ENCODE data around the gene MAPK9. TPM values are rescaled to one million over a fixed set of nuclear protein-coding genes. Genes with fewer than 3 reads are reported as not detected.

Gene MAPK9
- total RNA-seq (2014; rRNA removed; shearing (Covaris generic)), result 26.3 and 33.1 TPM in 2 replicates

DNA sequence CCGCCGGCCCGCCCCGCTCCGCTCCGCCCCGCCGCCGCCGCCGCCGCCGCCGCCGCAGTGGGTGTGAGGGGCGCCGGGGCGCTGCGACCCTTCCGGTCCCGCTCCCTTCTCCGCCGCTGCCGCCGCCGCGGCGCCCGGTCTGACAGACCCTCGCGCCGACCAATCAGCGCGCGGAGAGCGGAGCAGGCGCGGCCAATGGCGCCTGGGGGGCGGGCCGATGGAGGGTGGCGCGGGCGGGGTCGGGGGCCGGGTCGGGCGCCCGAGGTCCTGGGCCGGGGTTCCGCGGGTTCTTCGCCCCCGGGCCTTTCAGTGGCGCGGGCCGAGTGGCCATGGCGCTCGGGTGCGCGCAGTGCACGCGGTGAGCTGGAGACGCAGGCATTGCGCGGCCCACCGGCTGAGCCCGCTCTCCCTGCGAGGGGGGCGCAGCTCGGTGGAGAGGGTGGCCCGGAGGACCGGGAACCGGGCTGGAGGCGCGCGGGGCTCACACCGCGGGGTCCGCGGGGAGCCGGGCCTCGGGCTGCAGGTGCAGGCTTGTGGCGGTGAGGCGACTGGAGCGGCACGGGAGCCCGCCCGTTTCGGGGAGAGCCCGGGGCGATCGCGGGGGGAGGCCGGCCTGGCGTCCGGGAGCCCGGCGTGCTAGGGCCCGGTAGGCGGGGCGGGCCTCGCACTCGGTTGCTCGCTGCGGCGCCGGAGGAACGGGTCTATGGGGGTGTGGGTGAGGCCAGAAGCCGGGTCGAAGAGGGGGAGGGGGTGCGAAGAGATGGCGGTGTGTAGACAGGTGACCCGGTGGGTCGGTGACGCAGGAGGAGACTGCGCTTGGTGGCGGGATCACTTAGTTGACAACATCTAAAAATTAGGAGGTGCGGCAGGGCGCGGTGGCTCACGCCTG is at the start of gene MAPK9:
Gene MAPK9, minus strand, starts transcription at position 141 of the 889 bp plus-strand sequence. CDS start 11,522 bp downstream, outside the sequence.
- DNase-seq (ENCODE audit: low read depth), result peak; percentile 92

DNA sequence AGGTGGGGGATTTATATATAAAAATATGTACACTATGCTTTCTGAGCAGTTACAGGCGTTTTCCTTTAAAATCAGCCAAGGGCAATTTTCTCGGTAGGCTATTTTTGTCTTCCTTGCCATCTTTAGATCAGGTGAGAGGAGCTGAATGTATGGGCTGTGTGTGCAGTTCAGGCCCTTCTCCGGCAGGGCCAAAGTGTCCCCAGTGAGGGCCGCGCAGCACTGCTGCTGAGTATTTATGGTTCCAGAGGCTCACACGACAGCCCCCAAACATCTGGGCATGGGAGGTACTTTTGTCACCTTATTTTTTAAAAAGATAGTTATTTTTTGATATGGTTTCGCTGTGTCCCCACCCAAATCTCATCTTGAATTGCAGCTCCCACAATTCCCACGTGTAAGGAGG is 49.7 kb upstream of the MAPK9 start:
- DNase-seq (ENCODE audit: low read depth), result no peak

DNA sequence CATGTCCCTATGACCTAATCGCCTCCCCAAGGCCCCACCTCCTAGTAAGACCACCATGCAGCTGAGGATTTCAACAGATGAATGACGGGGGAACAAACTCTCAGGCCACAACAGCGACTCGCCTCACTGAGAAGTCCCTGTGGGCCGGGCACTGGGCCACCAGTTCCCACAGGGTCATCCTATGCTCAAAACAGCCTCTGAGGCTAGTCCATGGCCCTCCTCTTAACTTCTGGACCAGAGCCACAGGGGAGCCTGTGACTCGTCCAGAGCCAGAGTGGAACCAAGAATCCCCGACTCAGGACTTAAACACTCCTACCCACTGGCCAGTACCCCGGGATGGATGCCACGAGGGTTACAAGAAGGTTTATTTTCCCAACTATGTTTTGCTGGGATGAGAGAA is 49.0 kb upstream of the MAPK9 start:
- DNase-seq (ENCODE audit: low read depth), result no peak

DNA sequence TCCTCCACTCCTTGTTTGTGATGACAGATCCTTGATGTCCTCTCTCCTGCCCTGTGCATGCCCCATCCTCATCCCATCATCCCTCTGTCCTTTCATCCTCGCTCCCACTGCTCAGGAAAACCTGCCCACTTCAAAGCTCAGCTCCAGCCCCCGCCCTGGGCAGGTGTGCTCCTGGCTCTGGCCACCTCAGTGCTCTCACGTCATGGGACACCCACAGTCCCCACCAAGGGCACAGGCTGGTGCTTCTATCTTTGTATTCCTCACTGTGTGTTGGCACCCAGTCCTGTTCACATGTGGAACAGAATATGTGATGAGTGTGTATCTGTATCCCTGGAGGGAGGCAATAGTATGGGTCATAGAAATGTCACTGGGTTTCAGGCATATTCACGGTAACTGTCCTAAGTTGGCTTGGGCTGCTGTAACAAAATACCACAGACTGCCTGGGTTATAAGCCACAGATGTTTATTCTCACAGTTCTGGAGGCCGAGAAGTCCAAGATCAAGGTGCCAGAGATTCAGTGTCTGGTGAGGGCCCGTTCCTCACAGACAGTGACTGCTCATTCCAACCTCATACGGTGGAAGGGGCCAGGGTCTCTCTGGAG is 47.8 kb upstream of the MAPK9 start:
- DNase-seq (ENCODE audit: low read depth), result no peak

DNA sequence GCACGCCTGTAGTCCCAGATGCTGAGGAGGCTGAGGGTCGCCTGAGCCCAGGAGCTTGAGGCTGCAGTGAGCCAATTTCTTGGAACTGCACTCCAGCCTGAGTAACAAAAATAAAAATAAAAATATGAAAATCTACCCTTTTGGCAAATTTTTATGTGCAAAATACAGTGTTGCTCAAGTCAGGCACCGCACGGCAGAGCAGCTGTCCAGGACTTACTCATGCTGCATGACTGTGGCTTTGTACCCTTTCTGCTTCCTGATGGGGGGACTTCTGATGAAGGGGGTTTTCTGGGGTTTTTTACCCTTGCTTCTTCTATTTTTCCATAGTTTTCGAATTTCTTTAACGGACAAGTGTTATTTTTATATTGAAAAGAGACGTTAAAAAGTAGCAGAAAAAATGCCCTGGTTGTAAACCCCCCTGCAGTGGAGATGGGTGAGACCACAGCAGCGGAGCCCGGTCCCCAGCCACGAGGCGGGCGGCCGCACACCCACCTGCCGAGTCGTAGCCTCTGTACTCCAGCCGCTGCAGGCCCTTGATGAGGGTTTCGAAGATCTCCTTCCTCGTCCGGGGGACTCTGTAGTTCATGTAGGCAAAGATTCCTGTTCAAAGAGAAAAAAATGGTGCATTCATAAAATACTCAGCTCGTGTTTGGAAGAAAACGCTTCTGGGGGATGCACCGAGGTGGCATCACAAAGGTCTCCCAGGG is 46.3 kb upstream of the MAPK9 start:
- no peak for DNase-seq (ENCODE audit: low read depth)

DNA sequence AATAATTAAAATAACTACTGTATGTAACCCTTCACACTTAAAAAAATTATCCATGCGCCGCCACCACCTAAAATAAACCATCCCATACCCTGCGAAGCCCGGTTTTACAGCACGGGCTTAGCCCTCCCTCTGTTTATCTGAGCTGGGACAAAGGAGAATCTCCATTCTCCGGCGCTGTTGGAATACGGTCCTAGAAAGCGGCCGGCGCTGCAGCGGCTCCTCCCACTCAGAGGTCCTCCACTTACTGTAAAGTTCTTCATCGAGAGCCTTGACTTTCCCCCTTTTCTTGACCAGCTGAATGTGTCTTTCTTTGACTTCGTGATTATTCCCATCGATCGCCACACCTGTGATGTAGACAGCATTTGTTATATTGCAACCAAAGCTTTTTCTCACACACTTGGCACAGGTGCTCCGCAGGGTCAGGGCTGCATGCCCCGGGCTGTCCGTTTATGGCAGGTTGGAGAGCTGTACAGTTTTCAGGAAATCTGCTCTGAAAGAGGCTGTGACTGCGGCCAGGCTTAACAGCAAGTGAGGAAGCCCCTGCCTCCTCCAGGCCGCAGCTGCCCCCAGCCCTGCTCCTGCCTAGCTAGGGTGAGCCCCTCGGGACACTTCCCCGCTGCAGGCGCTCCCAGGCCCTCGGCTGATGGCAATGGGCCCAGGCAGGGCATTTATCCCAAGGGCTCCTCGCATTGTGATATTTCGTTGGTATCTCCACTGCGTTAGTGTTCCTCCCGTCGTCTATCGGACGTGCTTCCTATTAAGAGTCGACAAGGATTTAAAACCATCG is 44.5 kb upstream of the MAPK9 start:
- no peak for DNase-seq (ENCODE audit: low read depth)

DNA sequence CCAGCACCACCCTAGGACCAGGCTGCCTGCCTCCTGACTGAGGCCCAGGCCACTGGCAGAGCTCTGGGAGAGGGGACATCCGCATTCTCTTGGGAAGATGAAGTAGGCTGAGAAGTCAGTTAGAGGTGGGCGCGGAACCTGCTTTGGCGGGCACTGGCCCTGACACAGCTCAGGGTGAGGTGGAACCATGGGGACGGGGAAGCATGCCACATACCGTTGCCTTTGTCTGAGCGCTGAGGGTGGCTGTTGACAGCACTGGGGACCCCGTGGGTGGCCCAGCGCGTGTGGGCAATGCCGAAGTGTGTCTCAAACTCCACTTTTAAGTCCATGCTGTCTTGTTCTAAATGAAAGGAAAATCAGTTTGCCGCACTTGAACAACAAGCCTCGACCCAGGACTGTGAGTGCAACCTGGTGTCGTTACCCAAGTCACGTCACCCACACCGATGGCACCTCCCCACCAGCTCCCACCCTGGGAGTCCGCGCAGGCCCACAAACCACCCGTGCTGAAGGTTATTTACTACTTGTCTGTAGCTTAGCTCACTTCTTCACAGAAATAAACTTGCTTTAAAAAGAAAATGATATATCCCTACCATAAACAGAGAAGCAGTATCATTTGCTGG is 43.8 kb upstream of the MAPK9 start:
- DNase-seq (ENCODE audit: low read depth), result no peak

DNA sequence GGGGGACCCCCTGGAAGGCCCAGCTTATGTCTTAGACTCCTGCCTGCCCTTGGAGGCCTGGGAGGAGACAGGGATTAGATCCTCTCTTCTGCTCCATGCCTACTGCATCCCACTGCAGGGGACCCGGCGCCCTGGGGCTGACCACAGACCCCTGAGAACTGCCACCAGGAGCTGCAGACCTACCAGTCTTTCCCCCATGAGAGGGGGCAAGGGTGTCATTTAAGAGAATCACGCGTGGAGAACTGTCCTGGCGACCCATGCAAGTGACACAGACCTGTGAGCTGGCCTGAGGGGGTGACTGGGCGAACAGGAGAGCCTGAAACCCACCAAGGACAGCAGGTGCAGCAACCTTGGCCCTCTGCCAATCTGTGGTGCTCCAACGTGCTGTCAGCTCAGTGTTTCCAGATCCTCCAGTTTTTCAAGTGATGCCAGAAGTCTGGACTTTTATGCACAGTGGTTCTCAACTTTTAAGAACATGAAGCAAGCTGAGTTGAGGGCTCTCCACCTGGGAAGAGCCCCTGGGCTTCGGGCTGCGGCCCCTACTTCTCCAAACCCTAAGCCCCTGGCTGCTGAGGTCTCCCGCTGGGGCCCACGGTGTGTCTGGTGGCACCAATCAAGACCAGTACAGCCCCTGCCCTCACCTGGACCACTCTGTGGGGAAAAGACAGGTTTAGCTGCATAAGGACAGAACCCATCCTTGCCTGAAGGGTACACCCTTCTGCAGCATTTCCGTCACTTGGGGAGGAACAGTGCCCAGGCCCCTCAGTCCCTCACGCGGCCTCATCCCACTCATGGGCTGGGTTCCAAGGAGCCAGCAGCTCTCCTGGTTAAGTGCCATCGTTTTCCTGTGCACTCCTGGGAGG is 43.1 kb upstream of the MAPK9 start:
- no peak for DNase-seq (ENCODE audit: low read depth)

DNA sequence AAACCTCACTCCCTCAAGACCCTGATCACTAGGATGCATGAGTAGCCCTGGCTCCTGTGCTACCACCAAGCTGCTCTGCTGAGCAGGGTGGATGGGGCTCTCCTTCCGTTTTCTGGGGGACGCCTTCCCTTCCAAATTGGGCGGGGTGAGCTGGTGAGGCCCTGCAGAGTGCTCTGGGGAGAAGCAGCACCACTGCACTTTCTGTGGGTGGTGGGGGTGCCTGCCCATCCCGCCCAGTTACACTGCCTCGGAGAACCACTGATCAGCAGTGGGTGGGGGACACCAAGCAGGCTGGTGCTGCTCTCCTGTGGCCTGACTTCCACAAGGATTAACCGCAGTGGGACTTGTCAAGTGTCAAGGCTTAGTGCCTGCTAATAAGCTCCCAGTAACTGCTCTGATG is 42.3 kb upstream of the MAPK9 start:
- DNase-seq (ENCODE audit: low read depth), result peak; percentile 65

DNA sequence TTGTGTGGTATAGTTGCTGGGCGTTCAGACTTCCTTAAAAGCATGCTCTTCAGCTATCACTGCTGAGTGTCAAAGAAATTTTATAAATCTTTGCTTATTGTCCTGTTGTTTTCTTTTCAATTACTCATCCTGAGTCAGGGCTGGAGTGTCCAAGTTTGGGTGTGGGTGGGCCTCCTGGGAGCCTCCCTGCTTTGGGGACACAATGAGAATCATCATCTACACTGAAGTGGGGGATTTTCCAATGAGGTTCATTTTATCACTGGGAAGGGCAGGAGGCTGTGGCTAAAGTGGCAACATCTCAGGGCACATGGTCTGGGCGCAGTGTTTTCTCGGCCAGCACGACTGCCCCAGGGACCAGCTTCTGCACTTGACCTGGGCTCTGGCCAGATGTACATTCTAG is 41.8 kb upstream of the MAPK9 start:
- peak; percentile 94 for DNase-seq (ENCODE audit: low read depth)

DNA sequence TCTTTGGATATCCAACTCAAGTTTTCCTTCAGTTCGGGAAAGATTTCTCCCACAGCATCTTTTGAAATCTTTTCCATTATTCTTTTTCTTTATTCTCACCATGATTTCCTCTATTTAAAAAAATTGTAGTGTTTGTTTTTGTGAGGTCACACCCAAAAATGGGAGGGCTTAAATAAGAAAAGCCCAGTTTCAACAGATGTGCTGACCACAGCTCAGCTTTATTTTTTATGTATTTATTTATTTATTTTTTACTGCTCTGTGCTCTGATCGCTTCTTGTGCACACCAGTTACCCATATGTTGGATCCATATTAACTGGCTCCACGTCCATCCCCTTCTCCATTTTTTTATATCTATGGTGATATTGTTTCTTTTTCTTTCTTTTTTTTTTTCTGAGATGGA is 41.0 kb upstream of the MAPK9 start:
- DNase-seq (ENCODE audit: low read depth), result no peak

DNA sequence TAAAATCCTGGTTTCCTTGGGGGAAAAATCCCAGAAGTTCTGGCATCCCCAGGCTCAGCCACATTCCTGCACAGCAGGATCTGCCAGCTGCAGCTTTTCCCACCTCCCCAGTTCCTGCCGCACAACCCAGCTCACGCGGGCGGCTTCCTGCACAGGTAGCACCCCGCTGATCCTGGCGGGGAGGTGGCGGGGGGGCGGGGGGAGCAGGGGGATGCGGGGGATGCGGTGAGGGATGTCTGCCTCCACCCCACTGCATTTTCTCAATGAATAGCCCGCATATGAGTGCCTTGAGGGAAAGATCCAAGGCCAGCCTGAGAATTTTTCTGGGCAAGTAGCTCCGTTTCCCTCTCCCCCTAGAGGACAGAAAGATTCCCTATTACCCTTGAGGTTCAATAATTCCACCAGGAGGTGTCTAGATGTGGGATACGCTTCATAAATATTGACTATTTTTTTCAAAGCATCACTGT is 40.2 kb upstream of the MAPK9 start:
- peak; percentile 89 for DNase-seq (ENCODE audit: low read depth)

DNA sequence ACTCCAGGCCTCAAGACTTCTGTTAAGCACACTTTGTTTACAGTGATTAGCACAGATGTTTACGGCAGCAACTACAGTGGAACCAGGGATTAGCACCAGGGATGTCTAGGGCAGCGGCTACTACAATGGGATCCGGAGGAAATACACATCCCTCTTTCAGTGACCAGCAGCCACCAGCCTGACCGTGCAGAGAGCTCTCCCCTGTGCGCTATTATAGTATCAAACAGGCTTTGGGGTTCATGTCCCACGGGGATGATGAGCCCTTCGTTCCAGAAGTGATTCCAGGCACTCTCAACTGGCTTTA is 39.7 kb upstream of the MAPK9 start:
- DNase-seq (ENCODE audit: low read depth), result peak; percentile 51

DNA sequence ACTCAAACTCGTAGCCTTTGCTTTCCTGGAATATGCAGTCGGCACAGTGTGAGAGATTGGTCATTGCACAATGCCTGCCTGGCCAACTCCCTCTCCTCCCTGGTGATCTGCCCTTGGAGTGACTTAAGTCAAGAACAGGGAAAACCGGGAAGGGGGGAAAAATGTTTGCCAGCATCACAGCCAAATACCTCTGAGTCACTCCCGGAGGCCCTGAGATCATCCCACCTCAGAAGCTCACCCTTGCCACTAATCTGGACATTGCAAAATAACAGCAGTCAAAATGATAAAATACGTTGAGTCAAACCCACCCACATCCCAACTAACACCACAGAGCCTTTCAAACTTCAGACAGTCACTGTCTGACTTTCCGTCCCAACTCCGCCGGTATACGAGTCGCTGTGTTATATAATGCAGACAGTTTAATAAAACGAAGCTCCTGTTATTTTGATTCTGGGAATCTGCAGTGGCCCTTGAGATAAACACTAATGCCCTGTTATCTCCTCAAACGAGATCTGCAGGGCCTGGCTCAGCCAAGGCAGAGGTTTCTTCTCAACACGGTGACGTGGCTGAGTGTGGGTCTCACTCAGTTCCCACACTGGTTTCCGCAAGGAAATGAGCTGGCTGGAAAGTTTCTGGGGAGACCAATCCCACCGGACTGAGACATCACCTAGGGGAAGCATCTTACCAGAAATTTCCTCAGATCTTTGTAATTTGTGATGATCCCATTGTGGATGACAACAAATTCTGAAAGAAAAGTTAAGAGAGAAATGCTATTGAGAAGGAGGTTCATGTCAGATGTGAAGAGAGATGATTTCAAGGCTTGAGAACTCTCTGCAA is 39.1 kb upstream of the MAPK9 start:
- peak; percentile 97 for DNase-seq (ENCODE audit: low read depth)

DNA sequence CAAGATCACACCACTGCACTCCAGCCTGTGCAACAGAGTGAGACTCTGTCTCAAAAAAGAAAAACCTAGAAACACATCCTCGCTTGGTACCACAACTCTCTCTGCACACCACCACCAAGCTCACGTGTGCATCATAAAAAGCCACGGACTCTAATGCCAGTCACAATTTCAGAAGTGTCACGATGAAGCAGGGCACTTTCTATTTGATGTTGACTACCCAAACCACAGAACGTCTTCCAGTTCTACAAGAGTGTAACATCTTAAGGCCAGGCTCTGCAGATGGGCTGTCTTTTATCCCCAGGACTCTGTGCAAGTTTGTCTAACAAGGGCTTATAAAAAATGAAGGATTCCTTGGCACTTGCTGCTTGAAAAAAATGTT is 38.4 kb upstream of the MAPK9 start:
- no peak for DNase-seq (ENCODE audit: low read depth)

DNA sequence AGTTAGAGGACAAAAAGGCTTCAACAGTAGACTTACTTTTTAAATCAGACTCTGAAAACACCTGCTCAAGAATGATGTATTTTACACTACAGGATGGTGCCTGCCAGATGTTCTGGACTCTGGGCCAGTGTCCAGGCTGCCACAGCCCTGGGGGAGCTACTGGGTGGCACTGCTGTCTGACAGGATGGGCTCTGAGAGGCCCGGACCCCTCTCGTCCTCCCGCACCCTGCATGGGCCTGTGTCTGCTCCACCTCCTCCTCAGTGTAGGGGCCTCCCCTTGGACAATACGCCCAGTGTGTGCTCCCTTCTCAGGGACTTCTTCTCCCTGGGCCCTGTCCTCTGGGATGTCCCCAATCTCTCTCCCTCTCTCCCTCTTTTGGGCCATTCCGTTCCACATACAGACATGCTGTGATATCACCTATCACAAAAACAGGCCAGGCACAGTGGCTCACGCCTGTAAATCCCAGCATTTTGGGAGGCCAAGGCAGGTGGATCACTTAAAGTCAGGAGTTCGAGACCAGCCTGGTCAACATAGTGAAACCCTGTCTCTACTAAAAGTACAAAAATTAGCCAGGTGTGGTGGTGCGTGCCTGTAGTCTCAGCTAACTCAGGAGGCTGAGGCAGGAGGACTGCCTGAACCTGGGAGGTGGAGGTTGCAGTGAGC is 37.9 kb upstream of the MAPK9 start:
- DNase-seq (ENCODE audit: low read depth), result no peak

DNA sequence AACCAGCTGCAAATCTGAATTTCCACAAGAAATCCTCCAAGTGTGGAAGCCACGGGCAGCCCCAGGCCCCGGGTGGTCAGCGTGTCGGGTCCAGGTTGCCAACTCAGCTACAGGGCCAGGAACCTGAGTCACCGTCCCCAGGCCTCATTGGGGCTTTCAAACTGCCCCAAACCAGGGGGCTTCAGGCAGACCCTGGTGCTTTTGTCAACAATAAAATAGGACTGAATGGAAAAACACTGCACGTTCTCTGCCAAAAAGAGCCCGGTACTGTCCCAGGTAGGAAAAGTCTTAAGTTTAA is 37.2 kb upstream of the MAPK9 start:
- DNase-seq (ENCODE audit: low read depth), result no peak

DNA sequence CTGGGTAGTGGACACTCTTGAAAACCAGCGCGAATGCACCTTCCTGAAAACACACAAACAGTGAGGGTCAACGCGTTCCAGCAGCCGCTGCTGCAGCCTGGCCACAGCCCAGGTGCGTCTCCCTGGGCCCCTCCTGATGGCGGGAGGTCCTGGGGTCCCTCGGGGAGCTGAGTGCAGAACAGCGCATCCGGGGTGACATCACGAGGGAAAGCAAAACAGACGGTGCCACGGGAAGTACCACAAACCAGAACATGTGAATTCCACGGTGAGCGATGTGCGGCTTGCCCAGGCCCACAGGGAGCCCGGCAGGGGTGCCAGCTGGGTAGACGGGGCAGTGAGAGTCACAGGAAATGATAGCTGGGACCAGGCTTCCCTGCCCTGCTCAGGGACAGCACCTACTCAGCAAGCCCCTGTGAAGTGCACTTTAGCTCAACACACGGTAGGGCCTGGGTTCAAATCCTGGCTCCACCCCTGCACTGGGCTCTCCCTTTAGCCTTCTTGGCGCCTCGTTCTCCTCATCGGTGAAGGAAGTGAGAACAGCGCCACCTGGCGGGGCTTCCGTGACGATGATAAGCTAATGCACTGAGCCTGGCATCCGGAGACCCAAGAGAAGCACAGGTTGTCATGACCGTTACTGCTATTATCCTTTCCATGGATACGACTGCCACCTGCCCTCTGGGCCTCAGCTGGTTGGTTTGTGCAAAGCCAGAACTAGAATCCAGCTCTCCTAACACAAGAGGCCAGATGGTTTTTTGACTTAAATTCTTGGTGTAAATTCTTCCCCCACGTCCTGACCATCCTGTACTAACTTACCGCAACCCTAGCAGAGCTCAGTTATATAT is 36.6 kb upstream of the MAPK9 start:
- DNase-seq (ENCODE audit: low read depth), result peak; percentile 88

Data from Daoy (cell line).